Measurements from ENCODE around the gene FBXO10.
"Not testable (repeated sequence)": the region's sequence is repeated elsewhere in the genome, so short reads cannot be mapped to it uniquely, and the experiment has no call there.

Gene FBXO10

GRCh38 chr9:37486256-37486615, 89.9 kb downstream of the FBXO10 start:
- no peak for DNase-seq (ENCODE audit: low read depth in 2 of 2, low spot score in 1 of 2)

- peak; percentile 90 to 91 for DNase-seq (ENCODE audit: low read depth in 2 of 2, low spot score in 1 of 2)
These were observed 90.6 kb downstream of the FBXO10 start, which contains the start of gene POLR1E for GRCh38 chr9:37485389-37486255. TSS of gene POLR1E (plus strand) at chr9:37485948. CDS start at chr9:37486048, 100 bp downstream.

GRCh38 chr9:37480759-37481158, 95.4 kb downstream of the FBXO10 start:
- no peak for DNase-seq (ENCODE audit: low read depth in 2 of 2, low spot score in 1 of 2)

GRCh38 chr9:37477987-37478619, 98.1 kb downstream of the FBXO10 start:
- DNase-seq (ENCODE audit: low read depth in 2 of 2, low spot score in 1 of 2) = not testable (repeated sequence)

GRCh38 chr9:37477443-37477842, 98.7 kb downstream of the FBXO10 start:
- not testable (repeated sequence) for DNase-seq (ENCODE audit: low read depth in 2 of 2, low spot score in 1 of 2)

- no peak for DNase-seq (ENCODE audit: low read depth in 2 of 2, low spot score in 1 of 2)
These were observed 99.2 kb downstream of the FBXO10 start for GRCh38 chr9:37476930-37477329.

- DNase-seq (ENCODE audit: low read depth in 2 of 2, low spot score in 1 of 2) = no peak
These were observed 101.7 kb downstream of the FBXO10 start for GRCh38 chr9:37474438-37474837.

GRCh38 chr9:37473982-37474381, 102.2 kb downstream of the FBXO10 start:
- not testable (repeated sequence) for DNase-seq (ENCODE audit: low read depth in 2 of 2, low spot score in 1 of 2)

- no peak for DNase-seq (ENCODE audit: low read depth in 2 of 2, low spot score in 1 of 2)
These were observed 104.1 kb downstream of the FBXO10 start for GRCh38 chr9:37471942-37472684.

GRCh38 chr9:37468620-37469019, 107.6 kb downstream of the FBXO10 start:
- DNase-seq (ENCODE audit: low read depth in 2 of 2, low spot score in 1 of 2) = no peak

GRCh38 chr9:37467530-37467929, 108.7 kb downstream of the FBXO10 start:
- DNase-seq (ENCODE audit: low read depth in 2 of 2, low spot score in 1 of 2) = not testable (repeated sequence)

- DNase-seq (ENCODE audit: low read depth in 2 of 2, low spot score in 1 of 2) = no peak
These were observed 110.0 kb downstream of the FBXO10 start for GRCh38 chr9:37466037-37466709.

- peak; percentile 96 to 98 for DNase-seq (ENCODE audit: low read depth in 2 of 2, low spot score in 1 of 2)
These were observed 110.7 kb downstream of the FBXO10 start, which contains the start of gene ZBTB5 for GRCh38 chr9:37465249-37466036. TSS of gene ZBTB5 (minus strand) at chr9:37465450. CDS start at chr9:37442551, 22,899 bp downstream.

- DNase-seq (ENCODE audit: low read depth in 2 of 2, low spot score in 1 of 2) = peak in 1 of 2 donors; percentile 62
These were observed 111.5 kb downstream of the FBXO10 start for GRCh38 chr9:37464426-37465248.

GRCh38 chr9:37464006-37464405, 112.2 kb downstream of the FBXO10 start:
- no peak for DNase-seq (ENCODE audit: low read depth in 2 of 2, low spot score in 1 of 2)

Data from stimulated activated CD8-positive, alpha-beta memory T cell treated with anti-CD3 and anti-CD28 coated beads, Interleukin-4, amount 100 ng/mL, for 4 hours (primary cell).